Activated T-helper 17 cell treated with anti-CD3 and anti-CD28 coated beads, Interleukin-2, amount 50 U/mL, for 72 hours (primary cell): ENCODE measurements around the gene EVC2. TPM values are rescaled to one million over a fixed set of nuclear protein-coding genes. Genes with fewer than 3 reads are reported as not detected.

ENCODE experiments used
- ATAC-seq: fragments of 150-1000 bp; cut with Tn5 transposase; replicated peaks from 2 replicates; pipeline ENCODE4 v1.10.0; 2021; ENCODE audit warnings: mild to moderate bottlenecking, moderate library complexity
- H3K27ac Mint-ChIP-seq: one replicate; pipeline ENCODE4 v1.8.0; 2022; ENCODE audit warnings: mixed read lengths
- H3K27me3 Mint-ChIP-seq: one replicate; pipeline ENCODE4 v1.8.0; 2022; ENCODE audit warnings: mixed read lengths
- H3K36me3 Mint-ChIP-seq: one replicate; pipeline ENCODE4 v1.8.0; 2022; ENCODE audit warnings: low read depth, mild to moderate bottlenecking, mixed read lengths
- H3K4me1 Mint-ChIP-seq: one replicate; pipeline ENCODE4 v1.8.0; 2022; ENCODE audit warnings: mixed read lengths
- H3K4me3 Mint-ChIP-seq: one replicate; pipeline ENCODE4 v1.8.0; 2022; ENCODE audit warnings: mild to moderate bottlenecking, mixed read lengths
- H3K9me3 Mint-ChIP-seq: one replicate; pipeline ENCODE4 v1.8.0; 2022; ENCODE audit warnings: mixed read lengths
- total RNA-seq, 2 donors: library from RNA; stranded (reverse); gene quantifications; one replicate each; pipeline ENCODE4 v1.2.3, GENCODE V29; 2022

EVC2 gene
- total RNA-seq, 2 donors from 2014 or later, result 4.0 to 6.2 TPM

- Mint-ChIP-seq H3K4me1 (peaks cover 6% of the 10 kb centered on the region), H3K4me3 (peak overlapping the region; percentile 77), H3K27me3 (peaks cover 38% of the 10 kb centered on the region), H3K36me3 (no peaks in the 10 kb centered on the region), H3K27ac (no peak overlapping the region), H3K9me3 (peaks cover 16% of the 10 kb centered on the region)
- ATAC-seq, result peak; percentile 5
These were observed 3.3 kb upstream of the EVC2 start for GRCh38 chr4:5711479-5712184.

GRCh38 chr4:5710961-5711478 lies 2.7 kb upstream of the EVC2 start, which contains the start of gene EVC:
Gene EVC, plus strand, starts transcription at chr4:5711201. Its CDS starts 180 bp downstream, at chr4:5711381.
- H3K9me3 Mint-ChIP-seq, result peaks cover 15% of the 10 kb centered on the region
- peak within 1 kb of the TSS; percentile 87 for H3K4me3 Mint-ChIP-seq
- peak; percentile 53 for ATAC-seq
- H3K4me1 Mint-ChIP-seq, result peaks cover 9% of the 10 kb centered on the region
- H3K27me3 Mint-ChIP-seq, result peaks cover 38% of the 10 kb centered on the region
- H3K36me3 Mint-ChIP-seq, result no peaks in the 10 kb centered on the region
- H3K27ac Mint-ChIP-seq, result peak within 1 kb of the TSS; percentile 78

GRCh38 chr4:5710065-5710960 lies 2.0 kb upstream of the EVC2 start:
- H3K27ac Mint-ChIP-seq, result peak overlapping the region; percentile 78
- H3K4me3 Mint-ChIP-seq, result peak overlapping the region; percentile 87
- peaks cover 38% of the 10 kb centered on the region for H3K27me3 Mint-ChIP-seq

GRCh38 chr4:5709207-5709575 lies 832 bp upstream of the EVC2 start:
- no peak for ATAC-seq
- Mint-ChIP-seq H3K36me3 (no peaks in the 10 kb centered on the region), H3K4me3 (no peak overlapping the region), H3K27me3 (peaks cover 31% of the 10 kb centered on the region), H3K9me3 (peaks cover 8% of the 10 kb centered on the region), H3K27ac (no peak overlapping the region), H3K4me1 (peaks cover 11% of the 10 kb centered on the region)

More at GRCh38 chr4:5710065-5710960, 2.0 kb upstream of the EVC2 start:
- H3K36me3 Mint-ChIP-seq, result no peaks in the 10 kb centered on the region
- H3K4me1 Mint-ChIP-seq, result peaks cover 11% of the 10 kb centered on the region
- peaks cover 15% of the 10 kb centered on the region for H3K9me3 Mint-ChIP-seq
- no peak for ATAC-seq

- peaks cover 27% of the 10 kb centered on the region for H3K27me3 Mint-ChIP-seq
- H3K9me3 Mint-ChIP-seq, result peaks cover 4% of the 10 kb centered on the region
- ATAC-seq, result peak; percentile 18
- peak overlapping the region; percentile 58 for H3K4me3 Mint-ChIP-seq
- no peaks in the 10 kb centered on the region for H3K36me3 Mint-ChIP-seq
- peak overlapping the region; percentile 27 for H3K27ac Mint-ChIP-seq
- H3K4me1 Mint-ChIP-seq, result peaks cover 11% of the 10 kb centered on the region
These were observed 446 bp downstream of the EVC2 start for GRCh38 chr4:5707778-5708448.

GRCh38 chr4:5707366-5707765 lies 993 bp downstream of the EVC2 start:
- Mint-ChIP-seq H3K36me3 (no peaks in the 10 kb centered on the region), H3K27ac (peak overlapping the region; percentile 27), H3K27me3 (peaks cover 27% of the 10 kb centered on the region), H3K9me3 (peaks cover 4% of the 10 kb centered on the region), H3K4me1 (peaks cover 11% of the 10 kb centered on the region), H3K4me3 (peak overlapping the region; percentile 58)
- no peak for ATAC-seq

GRCh38 chr4:5706486-5707290 lies 1.7 kb downstream of the EVC2 start:
- H3K27me3 Mint-ChIP-seq, result peaks cover 24% of the 10 kb centered on the region
- peaks cover 6% of the 10 kb centered on the region for H3K9me3 Mint-ChIP-seq
- H3K4me1 Mint-ChIP-seq, result peaks cover 11% of the 10 kb centered on the region
- no peak overlapping the region for H3K27ac Mint-ChIP-seq
- H3K4me3 Mint-ChIP-seq, result peak overlapping the region; percentile 58
- no peak for ATAC-seq
- no peaks in the 10 kb centered on the region for H3K36me3 Mint-ChIP-seq

- H3K27ac Mint-ChIP-seq, result peak overlapping the region; percentile 59
- H3K9me3 Mint-ChIP-seq, result peaks cover 9% of the 10 kb centered on the region
- H3K4me3 Mint-ChIP-seq, result peak overlapping the region; percentile 19
- H3K4me1 Mint-ChIP-seq, result peaks cover 10% of the 10 kb centered on the region
- H3K27me3 Mint-ChIP-seq, result peaks cover 23% of the 10 kb centered on the region
- no peaks in the 10 kb centered on the region for H3K36me3 Mint-ChIP-seq
- peak; percentile 30 for ATAC-seq
These were observed 2.6 kb downstream of the EVC2 start for GRCh38 chr4:5705647-5706320.

GRCh38 chr4:5704276-5704675 lies 4.1 kb downstream of the EVC2 start:
- Mint-ChIP-seq H3K27me3 (peaks cover 11% of the 10 kb centered on the region), H3K9me3 (peaks cover 9% of the 10 kb centered on the region), H3K27ac (no peak overlapping the region)

GRCh38 chr4:5703831-5704230 lies 4.5 kb downstream of the EVC2 start:
- H3K4me1 Mint-ChIP-seq, result peaks cover 5% of the 10 kb centered on the region
- H3K9me3 Mint-ChIP-seq, result peaks cover 9% of the 10 kb centered on the region
- ATAC-seq, result no peak
- no peak overlapping the region for H3K4me3 Mint-ChIP-seq
- no peaks in the 10 kb centered on the region for H3K36me3 Mint-ChIP-seq
- no peak overlapping the region for H3K27ac Mint-ChIP-seq
- H3K27me3 Mint-ChIP-seq, result peaks cover 11% of the 10 kb centered on the region

More at GRCh38 chr4:5704276-5704675, 4.1 kb downstream of the EVC2 start:
- no peaks in the 10 kb centered on the region for H3K36me3 Mint-ChIP-seq
- H3K4me3 Mint-ChIP-seq, result no peak overlapping the region
- H3K4me1 Mint-ChIP-seq, result peaks cover 5% of the 10 kb centered on the region
- ATAC-seq, result no peak

- Mint-ChIP-seq H3K4me1 (peaks cover 5% of the 10 kb centered on the region), H3K4me3 (no peak overlapping the region), H3K27ac (no peak overlapping the region), H3K36me3 (no peaks in the 10 kb centered on the region), H3K27me3 (peaks cover 2% of the 10 kb centered on the region), H3K9me3 (peaks cover 9% of the 10 kb centered on the region)
- no peak for ATAC-seq
These were observed 6.4 kb downstream of the EVC2 start for GRCh38 chr4:5701971-5702370.

GRCh38 chr4:5700459-5700858 lies 7.9 kb downstream of the EVC2 start:
- Mint-ChIP-seq H3K27me3 (no peaks in the 10 kb centered on the region), H3K4me3 (no peak overlapping the region), H3K4me1 (no peaks in the 10 kb centered on the region), H3K9me3 (peaks cover 5% of the 10 kb centered on the region), H3K36me3 (no peaks in the 10 kb centered on the region), H3K27ac (no peak overlapping the region)
- no peak for ATAC-seq

- Mint-ChIP-seq H3K4me1 (no peaks in the 10 kb centered on the region), H3K27me3 (no peaks in the 10 kb centered on the region), H3K9me3 (no peaks in the 10 kb centered on the region), H3K4me3 (no peak overlapping the region), H3K27ac (no peak overlapping the region), H3K36me3 (no peaks in the 10 kb centered on the region)
- ATAC-seq, result no peak
These were observed 12.0 kb downstream of the EVC2 start for GRCh38 chr4:5696341-5696740.
